GM06990 (cell line): ENCODE results near the gene SLC2A4RG.
A peak's percentile ranks its signal among the peaks of the same experiment; 100 is the strongest.

Source experiments
- DNase-seq: peaks from one replicate; pipeline ENCODE4 v3.0.0-alpha.2; 2011; ENCODE audit not compliant: insufficient read length; ENCODE audit errors: extremely low read depth
- H3K27me3 ChIP-seq: replicated peaks from 2 replicates; pipeline ENCODE4 v1.6.0; 2011; ENCODE audit warnings: low read length; ENCODE audit not compliant: control insufficient read depth, insufficient read depth
- H3K36me3 ChIP-seq: 2 replicates; pipeline ENCODE4 v1.5.1; 2011; ENCODE audit warnings: low read length; ENCODE audit not compliant: control insufficient read depth, insufficient read depth
- H3K4me3 ChIP-seq: replicated peaks from 2 replicates; pipeline ENCODE4 v1.5.1; 2011; ENCODE audit warnings: low read depth, mild to moderate bottlenecking, control low read depth, low read length
- CTCF ChIP-seq: IDR thresholded peaks from 2 replicates; pipeline ENCODE4 v1.5.1; 2011; ENCODE audit warnings: low read length, control low read depth, mild to moderate bottlenecking, inconsistent platforms; ENCODE audit not compliant: insufficient read depth, poor library complexity, severe bottlenecking

The SLC2A4RG gene

GRCh38 chr20:63777614-63778013 lies 38.0 kb downstream of the SLC2A4RG start:
- no peaks in the 10 kb centered on the region for H3K27me3 ChIP-seq
- no peak overlapping the region for H3K4me3 ChIP-seq

GRCh38 chr20:63778034-63778752 lies 38.6 kb downstream of the SLC2A4RG start:
- no peak for TF ChIP-seq CTCF
- Histone ChIP-seq H3K4me3 (no peak overlapping the region), H3K36me3 (no peaks in the 10 kb centered on the region), H3K27me3 (no peaks in the 10 kb centered on the region)
- no peak for DNase-seq

More at GRCh38 chr20:63777614-63778013, 38.0 kb downstream of the SLC2A4RG start:
- H3K36me3 ChIP-seq: no peaks in the 10 kb centered on the region
- TF ChIP-seq CTCF: no peak
- no peak for DNase-seq

DNA sequence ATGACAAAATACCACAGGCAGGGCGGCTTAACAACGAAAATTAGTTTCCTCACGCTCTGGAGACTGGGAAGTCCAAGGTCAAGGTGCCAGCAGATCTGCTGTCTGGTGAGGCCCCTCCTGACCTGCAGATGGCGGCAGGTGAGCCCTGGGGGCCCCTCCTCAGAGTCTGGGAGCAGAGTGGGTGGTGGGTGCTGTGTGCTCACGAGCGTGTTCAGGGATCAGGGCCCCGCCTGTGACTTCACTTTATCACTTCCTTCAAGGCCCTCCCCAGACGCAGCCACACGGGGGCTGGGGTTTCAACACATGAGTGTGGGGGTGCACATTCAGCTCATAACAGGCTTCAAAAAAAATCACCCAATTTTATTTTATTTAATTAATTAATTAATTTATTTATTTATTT lies 39.3 kb downstream of the SLC2A4RG start:
- no peak for TF ChIP-seq CTCF
- Histone ChIP-seq H3K4me3 (no peak overlapping the region), H3K27me3 (no peaks in the 10 kb centered on the region), H3K36me3 (no peaks in the 10 kb centered on the region)
- no peak for DNase-seq

- no peak for DNase-seq
- TF ChIP-seq CTCF: no peak
- Histone ChIP-seq H3K36me3 (no peaks in the 10 kb centered on the region), H3K4me3 (no peak overlapping the region), H3K27me3 (no peaks in the 10 kb centered on the region)
Observed at GRCh38 chr20:63781181-63781580, 41.6 kb downstream of the SLC2A4RG start.

- Histone ChIP-seq H3K4me3 (no peak overlapping the region), H3K36me3 (no peaks in the 10 kb centered on the region), H3K27me3 (no peaks in the 10 kb centered on the region)
- TF ChIP-seq CTCF: peak; percentile 33
- peak; percentile 63 for DNase-seq
Observed at GRCh38 chr20:63782051-63782471, 42.5 kb downstream of the SLC2A4RG start.
